Activated CD4-positive, alpha-beta T cell treated with anti-CD3 and anti-CD28 coated beads, Interleukin-2, Interleukin-4, amounts not matched to agents 100 ng/mL and 50 ng/mL, durations not matched to agents 16 hours and 8 hours (primary cell): ENCODE measurements around the gene EPHA3.
A peak's percentile ranks its signal among the peaks of the same experiment; 100 is the strongest.

Source experiments
- DNase-seq: peaks from one replicate; pipeline ENCODE4 v3.0.0-alpha.2; 2020; ENCODE audit warnings: low spot score

EPHA3 gene

GRCh38 chr3:89107461-89108290, at the start of gene EPHA3:
Gene EPHA3 (plus strand): TSS chr3:89107621. CDS start chr3:89107749, 128 bp downstream.
- DNase-seq, result peak; percentile 46

DNA sequence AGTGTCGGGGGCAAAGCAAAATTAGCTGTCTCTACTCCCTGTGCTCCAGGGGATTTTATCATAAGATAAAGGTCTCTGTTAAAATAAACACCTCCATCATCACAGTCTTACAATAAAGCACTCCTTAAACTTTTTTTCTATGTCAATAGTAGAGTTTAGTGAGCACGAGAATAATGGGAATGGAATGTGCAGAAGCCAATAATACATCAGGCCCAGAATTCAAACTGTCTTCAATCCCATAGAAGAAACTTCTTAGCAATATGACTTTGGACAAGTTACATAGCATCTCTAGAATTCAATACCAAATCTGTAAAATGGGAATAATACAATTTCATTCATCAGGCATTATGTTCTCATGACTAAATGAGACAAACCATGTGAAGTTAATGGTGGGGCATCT, 49.0 kb upstream of the EPHA3 start:
- no peak for DNase-seq

DNA sequence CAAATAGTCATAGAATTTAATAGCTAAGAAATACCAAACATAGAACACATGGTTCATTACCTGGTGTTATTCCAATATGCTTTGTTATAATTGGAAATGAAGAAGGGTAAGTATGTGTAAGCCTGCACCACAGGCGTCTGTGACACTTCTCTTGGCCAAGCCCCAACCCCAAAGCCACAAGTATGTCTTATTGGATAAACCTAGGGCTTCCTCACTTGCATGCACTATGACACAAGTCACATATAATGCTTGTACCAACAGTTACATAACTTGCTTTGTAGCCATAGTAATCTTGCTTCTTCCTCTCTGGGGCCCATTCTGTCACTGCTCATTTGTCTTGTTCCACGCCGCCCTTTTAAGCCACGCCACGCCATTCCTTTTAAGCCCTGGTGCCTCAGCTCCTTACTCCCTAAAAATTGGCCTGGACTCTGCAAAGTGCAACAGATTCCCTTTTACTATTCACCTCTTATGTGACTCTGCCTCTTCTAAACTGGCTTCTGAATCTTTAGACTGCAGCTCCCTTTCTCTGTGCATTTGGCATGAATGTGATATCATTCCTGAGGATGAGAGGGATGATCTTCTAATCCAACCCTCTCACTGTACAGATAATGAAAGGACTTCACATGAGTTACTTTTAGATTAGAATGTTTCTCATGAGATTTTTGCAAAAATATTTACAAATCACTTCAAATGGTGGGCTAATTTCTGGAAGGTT, 48.1 kb upstream of the EPHA3 start:
- DNase-seq, result no peak

DNA sequence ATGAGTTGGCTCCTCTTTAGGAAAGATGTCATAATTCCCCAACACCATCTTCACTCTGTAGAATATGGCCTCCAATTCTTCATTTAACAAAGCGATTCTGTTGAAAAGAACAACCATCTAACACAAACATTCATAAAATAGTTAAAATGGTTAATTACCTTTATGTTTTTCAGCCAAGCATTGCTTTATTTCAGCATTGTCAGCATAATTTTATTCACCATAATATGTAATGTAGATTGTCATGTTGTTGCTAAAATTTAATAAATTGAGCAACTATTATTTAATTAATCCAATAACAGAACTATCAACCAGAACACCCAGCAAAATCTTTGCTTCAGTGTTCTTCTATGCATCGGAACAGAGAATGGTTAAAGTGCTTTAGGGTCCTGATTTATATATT, 46.2 kb upstream of the EPHA3 start:
- DNase-seq, result no peak

DNA sequence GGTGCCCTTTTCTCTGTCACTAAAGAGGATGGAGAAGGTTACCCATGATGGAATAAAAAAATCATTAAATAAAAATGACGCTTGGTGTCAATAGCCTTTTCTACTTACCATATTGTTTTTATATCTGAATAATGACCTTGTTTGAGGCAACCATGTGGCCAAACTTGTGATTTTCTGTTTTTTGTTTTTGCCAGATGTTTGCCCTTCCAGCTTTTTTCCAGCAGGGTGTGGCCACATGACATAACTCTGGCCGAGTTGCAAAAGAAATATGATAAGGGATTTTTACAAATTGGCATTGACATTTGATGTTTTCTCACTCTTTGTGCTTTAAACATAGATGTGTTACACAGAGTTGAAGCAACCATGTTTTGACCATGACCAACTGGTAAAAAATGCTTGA, 39.7 kb upstream of the EPHA3 start:
- no peak for DNase-seq

DNA sequence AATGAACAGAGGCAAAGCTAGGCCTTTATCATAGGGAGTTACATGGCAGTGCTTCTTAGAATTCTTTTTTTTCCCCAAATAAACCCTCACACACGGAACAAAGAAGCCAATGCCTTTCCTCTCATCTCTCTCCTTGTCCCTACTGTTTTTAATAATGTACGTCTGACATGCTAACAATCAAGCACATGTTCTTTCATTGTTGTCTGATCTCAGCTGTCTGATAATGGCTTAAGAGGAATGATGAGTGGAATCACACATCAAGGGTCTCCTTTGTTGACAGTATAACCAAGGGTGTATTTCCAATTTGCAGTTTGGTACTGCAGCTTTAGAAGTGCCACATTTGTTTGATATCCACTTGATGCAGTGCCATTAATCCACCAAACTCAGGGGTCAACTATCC, 34.8 kb upstream of the EPHA3 start:
- DNase-seq, result no peak

DNA sequence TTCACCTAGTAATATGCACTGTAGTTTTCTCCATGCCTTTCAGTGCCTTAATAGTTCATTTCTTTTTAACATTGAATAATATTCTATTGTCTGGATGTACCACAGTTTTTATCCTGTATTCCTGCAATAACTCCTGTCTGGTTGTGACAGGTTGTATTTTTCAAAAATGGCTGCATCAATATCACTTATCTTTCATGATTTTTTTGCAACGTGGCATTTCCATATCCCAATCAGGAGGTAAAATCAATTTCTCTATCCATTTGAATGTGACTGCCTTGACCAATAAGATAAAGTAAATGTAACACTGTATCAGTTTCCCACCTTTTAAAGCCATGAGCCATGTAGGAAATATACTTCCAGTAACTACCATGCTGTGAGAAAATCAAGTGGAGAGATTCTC, 27.5 kb upstream of the EPHA3 start:
- no peak for DNase-seq

- DNase-seq, result no peak
Observed at GRCh38 chr3:89087851-89088250, 19.6 kb upstream of the EPHA3 start.

DNA sequence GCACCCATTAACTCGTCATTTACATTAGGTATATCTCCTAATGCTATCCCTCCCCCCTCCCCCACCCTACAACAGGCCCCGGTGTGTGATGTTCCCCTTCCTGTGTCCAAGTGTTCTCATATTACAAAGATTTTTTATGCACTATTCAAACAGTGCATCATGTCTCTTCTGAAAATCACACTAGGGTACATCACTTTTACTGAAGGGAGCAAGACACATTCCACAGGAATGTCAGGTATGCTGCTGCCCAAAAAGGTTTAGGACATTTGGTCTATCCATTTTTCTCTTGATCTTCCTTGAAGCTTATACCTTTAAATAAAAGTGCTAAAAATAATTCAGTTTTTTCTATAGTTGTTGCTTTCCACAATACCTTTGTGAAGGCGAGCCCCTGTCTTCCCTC, 9.2 kb upstream of the EPHA3 start:
- no peak for DNase-seq

GRCh38 chr3:89098964-89099585, 8.3 kb upstream of the EPHA3 start:
- peak; percentile 47 for DNase-seq

DNA sequence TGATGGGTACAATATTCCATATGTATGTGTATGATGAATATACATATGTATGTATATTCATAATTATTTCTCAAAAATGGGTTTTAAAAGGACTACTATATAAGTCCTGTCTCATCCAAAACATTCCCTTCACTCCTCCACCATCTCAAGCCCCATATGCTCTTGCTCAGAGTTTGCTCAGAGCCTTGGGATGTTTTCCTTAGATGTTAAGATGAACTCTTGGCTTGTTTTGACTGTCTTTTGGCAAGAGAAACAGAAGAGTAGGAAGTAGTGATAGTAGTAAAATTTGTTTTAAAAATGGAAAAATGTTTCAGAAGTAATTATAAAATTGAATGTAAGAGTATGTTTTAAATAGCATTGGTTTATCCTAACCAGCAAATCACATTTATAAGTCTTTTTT, 6.2 kb upstream of the EPHA3 start:
- DNase-seq, result no peak

DNA sequence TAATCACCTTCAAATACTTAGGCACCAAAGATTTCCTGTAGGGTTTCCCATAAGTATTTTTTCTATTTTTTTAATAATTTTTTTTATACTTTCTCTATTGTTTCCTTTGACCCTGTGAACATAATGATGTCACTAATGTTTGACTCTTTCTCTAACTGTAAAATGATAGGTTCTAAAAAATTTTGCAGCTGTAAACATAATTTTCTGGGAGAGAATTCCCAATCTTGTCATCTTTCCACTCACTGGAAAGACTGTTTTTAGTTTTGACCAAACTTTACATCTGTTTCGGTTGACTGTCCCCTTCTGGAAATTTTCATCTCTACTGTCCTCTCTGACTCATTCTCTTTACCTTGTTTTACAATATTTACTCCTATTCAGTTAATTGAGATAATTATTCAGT, 5.5 kb upstream of the EPHA3 start:
- no peak for DNase-seq

GRCh38 chr3:89104499-89104898, 2.9 kb upstream of the EPHA3 start:
- DNase-seq, result no peak

- no peak for DNase-seq
Observed at GRCh38 chr3:89105503-89105902, 1.9 kb upstream of the EPHA3 start.

GRCh38 chr3:89108291-89108550, 800 bp downstream of the EPHA3 start:
- DNase-seq, result no peak

DNA sequence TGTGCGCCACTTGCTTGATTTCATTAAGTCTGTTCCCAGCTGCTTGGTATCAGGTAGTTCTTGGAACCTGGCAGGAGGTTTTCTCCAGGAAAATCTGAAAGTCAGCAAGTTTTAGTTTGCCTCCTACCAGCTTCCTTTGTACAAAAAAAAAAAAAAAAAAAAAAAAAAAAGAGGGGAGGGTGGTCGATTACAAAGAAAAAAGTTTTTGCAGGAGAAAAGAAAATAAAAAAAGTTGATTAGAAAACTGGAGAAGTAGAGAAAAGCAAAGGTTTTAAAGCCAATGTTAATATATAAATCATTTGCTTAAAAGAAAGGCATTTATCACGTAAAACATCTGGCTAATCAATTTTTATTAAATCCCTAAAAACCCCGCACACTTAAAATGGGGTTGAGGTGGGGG, 5.9 kb downstream of the EPHA3 start:
- DNase-seq, result no peak

GRCh38 chr3:89113893-89114840, 6.7 kb downstream of the EPHA3 start:
- DNase-seq, result peak; percentile 22

- DNase-seq, result no peak
Observed at GRCh38 chr3:89114841-89115223, 7.4 kb downstream of the EPHA3 start.

DNA sequence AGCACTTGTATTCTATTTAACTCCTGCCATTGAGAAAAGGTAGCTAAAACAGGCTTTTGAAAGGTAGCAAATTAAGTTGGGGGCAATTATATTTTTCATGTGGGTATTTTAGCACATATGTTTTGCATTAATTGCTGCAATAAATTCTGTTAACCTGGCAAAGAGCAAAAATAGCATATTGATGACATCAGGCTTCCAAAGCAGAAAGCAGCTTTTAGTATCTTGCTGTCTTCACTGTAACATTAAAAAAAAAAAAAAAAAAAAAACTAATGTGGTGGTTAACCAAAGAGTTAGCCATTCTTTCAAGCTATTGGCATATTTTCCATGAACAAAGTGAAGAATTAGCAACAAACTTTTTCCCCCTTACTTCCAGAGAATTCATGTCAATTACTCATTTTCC, 9.1 kb downstream of the EPHA3 start:
- DNase-seq, result no peak

DNA sequence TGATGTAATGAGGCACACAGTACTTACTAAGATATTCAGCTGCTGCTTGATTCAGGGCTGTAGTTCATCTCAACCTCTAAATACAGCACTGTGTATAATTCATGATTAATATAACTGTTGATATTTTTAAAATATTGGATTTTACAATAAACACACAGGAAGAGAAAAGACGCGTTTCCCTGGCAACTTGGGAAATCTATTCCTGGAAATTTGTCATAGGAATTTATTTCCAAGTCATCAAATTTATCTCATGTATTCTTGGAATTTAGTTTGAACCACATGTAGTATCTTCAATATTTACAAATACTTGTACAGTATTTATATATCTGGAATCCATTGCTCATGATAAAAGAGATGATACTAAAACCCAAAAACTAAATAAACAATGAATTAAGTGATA, 30.6 kb downstream of the EPHA3 start:
- no peak for DNase-seq

DNA sequence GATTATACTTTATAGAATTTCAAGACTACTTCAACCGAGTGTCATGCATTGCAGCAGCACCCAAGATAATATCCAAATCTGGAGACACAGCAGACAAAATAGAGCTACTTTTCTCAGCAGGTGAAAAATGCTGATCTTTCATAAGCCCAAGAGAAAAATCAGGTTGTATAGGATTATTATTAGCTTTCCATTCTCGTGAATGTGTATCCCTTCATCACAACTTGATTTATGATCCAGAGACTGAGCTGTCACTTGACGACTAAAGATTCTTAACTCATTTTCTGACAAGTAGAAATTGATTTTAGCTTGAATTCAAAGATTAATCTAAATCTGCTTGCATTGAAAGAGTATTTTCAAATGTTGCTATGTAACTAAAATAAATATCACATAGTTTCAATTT, 32.4 kb downstream of the EPHA3 start:
- no peak for DNase-seq

DNA sequence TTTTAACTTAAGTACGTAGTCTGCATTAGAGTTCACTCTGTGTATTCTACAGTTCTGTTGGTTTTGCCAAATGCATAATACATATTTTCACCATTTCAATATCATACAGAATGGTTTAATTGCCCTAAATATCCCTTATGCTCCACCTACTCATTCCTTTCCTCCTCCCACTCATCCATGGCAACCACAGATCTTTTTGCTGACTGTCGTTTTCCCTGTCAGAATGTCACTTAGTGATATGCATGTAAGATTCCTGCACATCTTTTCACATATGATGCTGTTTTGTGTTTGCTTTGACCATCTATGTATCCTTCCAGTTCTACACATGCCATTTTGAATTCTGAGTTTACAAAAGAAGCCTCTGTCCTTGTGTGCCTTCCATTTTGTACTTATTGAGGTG, 36.7 kb downstream of the EPHA3 start:
- no peak for DNase-seq
